H9 (cell line): ENCODE measurements around the gene ATG14. TPM values are rescaled to one million over a fixed set of nuclear protein-coding genes. Genes with fewer than 3 reads are reported as not detected.

Source experiments
- DNase-seq: peaks from one replicate; pipeline ENCODE4 v3.0.0-alpha.2; 2017
- H2AFZ ChIP-seq: one replicate; pipeline ENCODE4 v1.6.1; 2013; ENCODE audit warnings: mild to moderate bottlenecking, low read length, control low read depth, moderate library complexity
- H2AK5ac ChIP-seq: 2 replicates; pipeline ENCODE4 v1.6.1; 2013; ENCODE audit warnings: low read length, control low read depth, mixed read lengths; ENCODE audit not compliant: insufficient read length
- H2BK120ac ChIP-seq: one replicate; pipeline ENCODE4 v1.6.1; 2013; ENCODE audit warnings: low read depth, mild to moderate bottlenecking, low read length, control low read depth, inconsistent platforms; ENCODE audit not compliant: poor library complexity, severe bottlenecking
- H2BK12ac ChIP-seq: 2 replicates; pipeline ENCODE4 v1.6.1; 2013; ENCODE audit warnings: low read length, control low read depth, mixed read lengths, low read depth; ENCODE audit not compliant: insufficient read length
- H2BK15ac ChIP-seq: 2 replicates; pipeline ENCODE4 v1.6.1; 2013; ENCODE audit warnings: low read depth, low read length, control low read depth
- H2BK20ac ChIP-seq: one replicate; pipeline ENCODE4 v1.6.1; 2013; ENCODE audit warnings: low read depth, mild to moderate bottlenecking, low read length, control low read depth, inconsistent platforms; ENCODE audit not compliant: poor library complexity, severe bottlenecking
- H2BK5ac ChIP-seq: 2 replicates; pipeline ENCODE4 v1.6.1; 2013; ENCODE audit warnings: low read length, control low read depth, mixed read lengths; ENCODE audit not compliant: insufficient read length
- H3K14ac ChIP-seq: 2 replicates; pipeline ENCODE4 v1.6.1; 2013; ENCODE audit warnings: low read length, control low read depth; ENCODE audit not compliant: insufficient read depth
- H3K18ac ChIP-seq: 2 replicates; pipeline ENCODE4 v1.6.1; 2013; ENCODE audit warnings: low read depth, mild to moderate bottlenecking, mixed read lengths, low read length, control low read depth; ENCODE audit not compliant: insufficient read length
- H3K23ac ChIP-seq: 2 replicates; pipeline ENCODE4 v1.6.1; 2013; ENCODE audit warnings: low read length, control low read depth, mixed read lengths, low read depth; ENCODE audit not compliant: insufficient read length
- H3K23me2 ChIP-seq: 2 replicates; pipeline ENCODE4 v1.6.1; 2013; ENCODE audit warnings: low read depth, mild to moderate bottlenecking, mixed read lengths, low read length, control low read depth; ENCODE audit not compliant: insufficient read length, poor library complexity, severe bottlenecking
- H3K27ac ChIP-seq: 2 replicates; pipeline ENCODE4 v1.5.1; 2013; ENCODE audit warnings: low read length, control low read depth, mixed read lengths, low read depth; ENCODE audit not compliant: insufficient read length
- H3K27me3 ChIP-seq: 2 replicates; pipeline ENCODE4 v1.6.1; 2013; ENCODE audit warnings: low read length, control low read depth, inconsistent platforms; ENCODE audit not compliant: insufficient read depth
- H3K4ac ChIP-seq: 2 replicates; pipeline ENCODE4 v1.6.1; 2013; ENCODE audit warnings: low read depth, mild to moderate bottlenecking, control low read depth, inconsistent platforms, low read length, moderate library complexity
- H3K4me1 ChIP-seq: 2 replicates; pipeline ENCODE4 v1.6.1; 2013; ENCODE audit warnings: low read length, control low read depth, inconsistent platforms; ENCODE audit not compliant: insufficient read depth
- H3K4me2 ChIP-seq: 2 replicates; pipeline ENCODE4 v1.6.1; 2013; ENCODE audit warnings: low read length, control low read depth, mixed read lengths; ENCODE audit not compliant: insufficient read length, insufficient read depth
- H3K56ac ChIP-seq: 2 replicates; pipeline ENCODE4 v1.6.1; 2013; ENCODE audit warnings: low read depth, mild to moderate bottlenecking, mixed read lengths, low read length, control low read depth; ENCODE audit not compliant: insufficient read length
- H3K79me1 ChIP-seq: 2 replicates; pipeline ENCODE4 v1.6.1; 2013; ENCODE audit warnings: low read depth, mild to moderate bottlenecking, moderate library complexity, low read length, control low read depth, inconsistent platforms; ENCODE audit not compliant: insufficient read depth, poor library complexity, severe bottlenecking
- H3K79me2 ChIP-seq: 2 replicates; pipeline ENCODE4 v1.6.1; 2013; ENCODE audit warnings: low read length, control low read depth, inconsistent platforms; ENCODE audit not compliant: insufficient read depth
- H3K9ac ChIP-seq: 2 replicates; pipeline ENCODE4 v1.6.1; 2013; ENCODE audit warnings: low read length, control low read depth, mixed read lengths; ENCODE audit not compliant: insufficient read length; ENCODE audit errors: extremely low read depth
- H3K9me3 ChIP-seq: one replicate; pipeline ENCODE4 v1.6.1; 2013; ENCODE audit warnings: low read depth, low read length, inconsistent platforms; ENCODE audit not compliant: control insufficient read depth
- H3T11ph ChIP-seq: one replicate; pipeline ENCODE4 v1.6.1; 2013; ENCODE audit warnings: mild to moderate bottlenecking, low read length, control low read depth, inconsistent platforms
- H4K20me1 ChIP-seq: one replicate; pipeline ENCODE4 v1.6.1; 2013; ENCODE audit not compliant: control insufficient read depth, insufficient read length, insufficient read depth
- H4K5ac ChIP-seq: 2 replicates; pipeline ENCODE4 v1.6.1; 2013; ENCODE audit warnings: low read depth, mild to moderate bottlenecking, mixed read lengths, low read length, control low read depth; ENCODE audit not compliant: insufficient read length
- H4K8ac ChIP-seq: replicated peaks from 2 replicates; pipeline ENCODE4 v1.6.1; 2013; ENCODE audit warnings: low read length, control low read depth, mixed read lengths, low read depth; ENCODE audit not compliant: insufficient read length
- H4K91ac ChIP-seq: 2 replicates; pipeline ENCODE4 v1.6.1; 2013; ENCODE audit warnings: low read depth, mild to moderate bottlenecking, moderate library complexity, mixed read lengths, low read length, control low read depth; ENCODE audit not compliant: insufficient read length
- H3K27ac Mint-ChIP-seq, 3 experiments: 2 replicates in 2 of 3; 3 replicates in 1 of 3; pipeline ENCODE4 v1.8.0; 2020 to 2021; ENCODE audit warnings: mixed read lengths in 3 of 3, mild to moderate bottlenecking in 1 of 3, moderate library complexity in 1 of 3
- H3K27me3 Mint-ChIP-seq: 2 replicates; pipeline ENCODE4 v1.8.0; 2021; ENCODE audit warnings: low read depth, mild to moderate bottlenecking, moderate library complexity, mixed read lengths
- H3K36me3 Mint-ChIP-seq, 3 experiments: 2 replicates in 2 of 3; 3 replicates in 1 of 3; pipeline ENCODE4 v1.8.0; 2020 to 2021; ENCODE audit warnings: low read depth in 3 of 3, mixed read lengths in 3 of 3; ENCODE audit not compliant: insufficient read depth in 1 of 3
- H3K4me1 Mint-ChIP-seq, 2 experiments: 2 replicates each; pipeline ENCODE4 v1.8.0; 2020; ENCODE audit warnings: mixed read lengths in 2 of 2
- H3K4me3 Mint-ChIP-seq, 2 experiments: 2 replicates in 1 of 2; 3 replicates in 1 of 2; pipeline ENCODE4 v1.8.0; 2020 to 2021; ENCODE audit warnings: mild to moderate bottlenecking in 2 of 2, mixed read lengths in 2 of 2, moderate library complexity in 1 of 2
- H3K9me3 Mint-ChIP-seq, 2 experiments: 2 replicates in 1 of 2; 3 replicates in 1 of 2; pipeline ENCODE4 v1.8.0; 2020; ENCODE audit warnings: mild to moderate bottlenecking in 2 of 2, mixed read lengths in 2 of 2, moderate library complexity in 1 of 2
- CTCF ChIP-seq: fragments of 200-600 bp; sonication (generic); conservative IDR thresholded peaks from 3 replicates; pipeline ENCODE4 v1.8.0; 2021; ENCODE audit warnings: antibody characterized with exemption, mild to moderate bottlenecking
- WGBS: extraction: QIAGEN DNeasy Blood & Tissue Kit; methylation state at CpG from one replicate; pipeline ENCODE4 v1.1.7; 2013; ENCODE audit warnings: missing lambda C conversion rate, low lambda C conversion rate, mixed read lengths; ENCODE audit not compliant: insufficient read length; ENCODE audit errors: extremely low coverage; 5-methylcytosine and 5-hydroxymethylcytosine counted together
- total RNA-seq: library from RNA; stranded (reverse); gene quantifications from 2 replicates; pipeline ENCODE4 v1.2.1, GENCODE V29; 2021

ATG14 gene
- total RNA-seq, 1 experiment from 2014 or later: 13.6 TPM

GRCh38 chr14:55450124-55450523 is 38.5 kb upstream of the ATG14 start:
- Histone ChIP-seq H4K91ac (no peak overlapping the region), H3K14ac (no peak overlapping the region), H3K9me3 (no peaks in the 10 kb centered on the region), H3K27ac (no peak overlapping the region), H2BK20ac (no peak overlapping the region), H2AFZ (no peak overlapping the region), H2BK12ac (no peak overlapping the region), H3K56ac (no peak overlapping the region), H3K18ac (no peak overlapping the region), H3K79me2 (no peaks in the 10 kb centered on the region), H4K5ac (no peak overlapping the region), H2BK120ac (no peak overlapping the region), H3K4me2 (no peak overlapping the region), H3K23ac (no peak overlapping the region), H2BK5ac (no peak overlapping the region), H3K79me1 (no peaks in the 10 kb centered on the region), H2BK15ac (no peak overlapping the region), H3T11ph (no peak overlapping the region), H4K8ac (no peak overlapping the region), H3K9ac (no peak overlapping the region), H3K23me2 (no peaks in the 10 kb centered on the region), H3K4me1 (no peaks in the 10 kb centered on the region), H3K27me3 (no peaks in the 10 kb centered on the region), H3K4ac (no peak overlapping the region), H2AK5ac (no peak overlapping the region), H4K20me1 (no peaks in the 10 kb centered on the region)
- no CpG with 5 or more reads among the region's 2 CpGs for WGBS
- Mint-ChIP-seq H3K4me3 (no peak overlapping the region), H3K9me3 (no peaks in the 10 kb centered on the region), H3K27ac (no peak overlapping the region), H3K36me3 (no peaks in the 10 kb centered on the region), H3K4me1 (peaks cover 14 to 22% of the 10 kb centered on the region in 2 experiments), H3K27me3 (peaks cover 2% of the 10 kb centered on the region; the same call in 1 of the 2 replicates)
- TF ChIP-seq CTCF: no peak
- DNase-seq: no peak
